ENCODE measurements around the gene SNCA.

Gene SNCA

DNA sequence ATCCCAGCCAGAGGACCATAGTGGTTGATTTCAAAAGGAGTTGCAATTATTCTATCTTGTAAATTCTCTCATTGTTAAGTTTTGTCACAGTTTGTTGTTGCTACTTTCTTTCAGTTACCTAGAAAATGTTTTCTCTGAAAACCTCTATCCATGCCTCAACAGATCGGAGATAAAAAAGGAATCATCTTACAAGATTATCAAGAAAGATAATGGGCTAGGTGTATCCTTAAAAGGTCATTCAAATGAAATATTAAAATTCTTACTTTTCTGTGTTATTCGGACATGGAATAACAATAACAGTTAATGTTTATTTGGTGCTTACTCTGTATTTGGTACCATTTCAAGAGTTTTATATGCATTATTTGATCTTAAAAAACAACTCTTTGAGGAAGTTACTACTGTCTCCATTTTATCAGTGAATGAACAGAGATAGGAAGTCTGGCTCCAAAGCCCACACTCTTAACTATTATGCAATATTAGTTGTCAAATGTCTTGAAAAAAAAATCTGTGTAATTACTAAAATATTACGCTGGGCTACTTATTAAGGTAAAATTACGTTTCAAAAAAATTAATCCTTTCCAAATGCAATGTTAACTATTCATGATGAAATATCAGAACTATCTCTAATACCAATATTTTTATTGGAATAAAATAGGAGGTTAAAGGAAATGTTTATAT, 97.5 kb downstream of the SNCA start:
- no peaks in the 10 kb centered on the region for H3K4me1 ChIP-seq (ENCODE audit: control insufficient read depth, insufficient read depth, low read length)
- no peaks in the 10 kb centered on the region for H3K27me3 ChIP-seq (ENCODE audit: control insufficient read depth, insufficient read depth, low read length)
- H3K27ac ChIP-seq (ENCODE audit: low read depth, low read length) = no peak overlapping the region
- no peak overlapping the region for H3K4me3 ChIP-seq (ENCODE audit: low read length)
- no peak overlapping the region for H3K9ac ChIP-seq (ENCODE audit: low read length)
- no peaks in the 10 kb centered on the region for H3K36me3 ChIP-seq (ENCODE audit: control insufficient read depth, insufficient read depth, low read length)

DNA sequence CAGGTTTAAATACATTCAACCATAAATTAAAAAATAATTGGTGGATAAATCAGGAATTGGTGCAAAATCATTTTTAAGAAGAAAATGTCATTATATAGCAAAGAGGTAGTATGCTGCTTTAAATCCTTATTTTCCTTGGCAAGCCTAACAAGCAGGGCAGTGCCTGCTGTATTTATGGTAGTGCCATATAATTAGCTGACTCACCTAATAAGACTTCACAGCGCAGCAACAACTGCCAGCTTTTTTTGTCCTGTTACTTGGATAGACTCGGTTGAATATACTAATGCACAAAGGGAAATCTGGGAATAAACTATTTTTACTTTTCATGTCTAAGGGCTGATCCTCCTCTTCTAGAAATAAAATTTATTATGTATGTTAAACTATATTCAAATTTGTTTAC, 99.1 kb downstream of the SNCA start:
- Histone ChIP-seq H3K4me3 (ENCODE audit: low read length) (no peak overlapping the region), H3K4me1 (ENCODE audit: control insufficient read depth, insufficient read depth, low read length) (no peaks in the 10 kb centered on the region), H3K9ac (ENCODE audit: low read length) (no peak overlapping the region), H3K36me3 (ENCODE audit: control insufficient read depth, insufficient read depth, low read length) (no peaks in the 10 kb centered on the region), H3K27ac (ENCODE audit: low read depth, low read length) (no peak overlapping the region), H3K27me3 (ENCODE audit: control insufficient read depth, insufficient read depth, low read length) (no peaks in the 10 kb centered on the region)

- Histone ChIP-seq H3K27ac (ENCODE audit: low read depth, low read length) (no peak overlapping the region), H3K36me3 (ENCODE audit: control insufficient read depth, insufficient read depth, low read length) (no peaks in the 10 kb centered on the region), H3K9ac (ENCODE audit: low read length) (no peak overlapping the region), H3K27me3 (ENCODE audit: control insufficient read depth, insufficient read depth, low read length) (no peaks in the 10 kb centered on the region), H3K4me1 (ENCODE audit: control insufficient read depth, insufficient read depth, low read length) (no peaks in the 10 kb centered on the region), H3K4me3 (ENCODE audit: low read length) (no peak overlapping the region)
Measured at GRCh38 chr4:89733946-89734345, 103.0 kb downstream of the SNCA start.

DNA sequence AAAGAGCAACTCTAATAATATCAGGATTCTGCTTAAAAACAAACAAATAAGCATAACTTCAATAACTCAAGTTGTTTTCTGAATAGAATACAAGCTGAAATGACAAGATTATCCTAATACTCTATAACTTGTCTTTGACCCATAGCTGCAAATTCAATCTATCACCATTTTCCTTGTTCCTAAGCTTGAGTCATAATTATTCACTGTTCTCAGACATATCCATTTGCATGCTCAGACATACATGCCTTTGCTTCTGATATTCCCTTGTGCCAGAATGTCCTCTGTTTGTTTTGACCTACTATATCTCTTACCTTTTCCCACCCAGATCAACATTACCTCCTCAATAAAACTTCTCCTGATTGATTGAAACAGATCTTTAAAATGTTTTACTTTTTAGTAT, 109.7 kb downstream of the SNCA start:
- no peaks in the 10 kb centered on the region for H3K36me3 ChIP-seq (ENCODE audit: control insufficient read depth, insufficient read depth, low read length)
- no peak overlapping the region for H3K4me3 ChIP-seq (ENCODE audit: low read length)
- no peaks in the 10 kb centered on the region for H3K4me1 ChIP-seq (ENCODE audit: control insufficient read depth, insufficient read depth, low read length)
- H3K27me3 ChIP-seq (ENCODE audit: control insufficient read depth, insufficient read depth, low read length) = no peaks in the 10 kb centered on the region
- no peak overlapping the region for H3K27ac ChIP-seq (ENCODE audit: low read depth, low read length)
- H3K9ac ChIP-seq (ENCODE audit: low read length) = no peak overlapping the region

GRCh38 chr4:89725268-89725667, 111.7 kb downstream of the SNCA start:
- Histone ChIP-seq H3K36me3 (ENCODE audit: control insufficient read depth, insufficient read depth, low read length) (no peaks in the 10 kb centered on the region), H3K9ac (ENCODE audit: low read length) (no peak overlapping the region), H3K27me3 (ENCODE audit: control insufficient read depth, insufficient read depth, low read length) (no peaks in the 10 kb centered on the region), H3K4me3 (ENCODE audit: low read length) (no peak overlapping the region), H3K27ac (ENCODE audit: low read depth, low read length) (no peak overlapping the region), H3K4me1 (ENCODE audit: control insufficient read depth, insufficient read depth, low read length) (no peaks in the 10 kb centered on the region)

GRCh38 chr4:89724716-89725115, 112.2 kb downstream of the SNCA start:
- Histone ChIP-seq H3K4me1 (ENCODE audit: control insufficient read depth, insufficient read depth, low read length) (no peaks in the 10 kb centered on the region), H3K27ac (ENCODE audit: low read depth, low read length) (no peak overlapping the region), H3K27me3 (ENCODE audit: control insufficient read depth, insufficient read depth, low read length) (no peaks in the 10 kb centered on the region), H3K9ac (ENCODE audit: low read length) (no peak overlapping the region), H3K36me3 (ENCODE audit: control insufficient read depth, insufficient read depth, low read length) (no peaks in the 10 kb centered on the region), H3K4me3 (ENCODE audit: low read length) (no peak overlapping the region)

DNA sequence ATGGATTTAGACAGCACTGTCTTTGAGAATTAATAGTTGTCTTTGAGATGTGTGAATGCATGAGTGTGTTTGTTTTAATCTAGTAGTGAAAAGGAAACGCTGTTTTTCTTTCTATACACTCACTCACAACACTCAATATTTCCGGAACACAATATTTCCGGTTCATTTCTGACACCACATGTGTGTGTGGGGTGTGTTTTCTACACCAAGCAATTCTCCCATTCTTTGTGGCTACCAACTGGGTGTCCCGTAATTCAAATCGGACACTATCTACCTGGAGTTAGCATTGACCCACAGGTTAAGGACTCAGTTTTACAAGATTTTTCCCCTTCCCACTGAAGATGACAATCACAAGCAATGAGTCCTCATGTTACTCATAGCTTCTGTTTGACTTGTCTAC, 113.9 kb downstream of the SNCA start:
- Histone ChIP-seq H3K27me3 (ENCODE audit: control insufficient read depth, insufficient read depth, low read length) (no peaks in the 10 kb centered on the region), H3K4me1 (ENCODE audit: control insufficient read depth, insufficient read depth, low read length) (no peaks in the 10 kb centered on the region), H3K9ac (ENCODE audit: low read length) (no peak overlapping the region), H3K36me3 (ENCODE audit: control insufficient read depth, insufficient read depth, low read length) (no peaks in the 10 kb centered on the region), H3K27ac (ENCODE audit: low read depth, low read length) (no peak overlapping the region), H3K4me3 (ENCODE audit: low read length) (no peak overlapping the region)

DNA sequence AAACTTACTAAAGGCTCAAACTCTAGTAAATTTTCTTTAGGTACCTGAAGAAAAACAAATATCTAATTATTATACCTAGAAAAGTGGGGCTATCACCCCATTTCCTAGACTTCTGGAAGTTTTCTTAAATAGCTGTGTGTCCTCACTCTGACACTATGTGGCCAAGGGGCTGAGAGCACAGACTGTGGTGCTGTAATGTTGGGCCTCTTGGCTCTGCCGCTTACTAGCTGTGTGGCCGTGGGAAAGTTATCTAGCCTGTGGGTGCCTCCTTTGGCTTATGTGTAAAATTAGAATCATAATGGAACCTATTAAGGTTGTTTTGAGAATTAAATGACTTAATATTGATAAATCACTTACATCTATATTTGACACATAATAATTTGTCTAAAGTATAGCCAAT, 114.4 kb downstream of the SNCA start:
- Histone ChIP-seq H3K36me3 (ENCODE audit: control insufficient read depth, insufficient read depth, low read length) (no peaks in the 10 kb centered on the region), H3K27ac (ENCODE audit: low read depth, low read length) (no peak overlapping the region), H3K27me3 (ENCODE audit: control insufficient read depth, insufficient read depth, low read length) (no peaks in the 10 kb centered on the region), H3K4me1 (ENCODE audit: control insufficient read depth, insufficient read depth, low read length) (no peaks in the 10 kb centered on the region), H3K9ac (ENCODE audit: low read length) (no peak overlapping the region), H3K4me3 (ENCODE audit: low read length) (no peak overlapping the region)

GRCh38 chr4:89720981-89721380, 116.0 kb downstream of the SNCA start:
- no peaks in the 10 kb centered on the region for H3K36me3 ChIP-seq (ENCODE audit: control insufficient read depth, insufficient read depth, low read length)
- H3K27me3 ChIP-seq (ENCODE audit: control insufficient read depth, insufficient read depth, low read length) = no peaks in the 10 kb centered on the region
- no peaks in the 10 kb centered on the region for H3K4me1 ChIP-seq (ENCODE audit: control insufficient read depth, insufficient read depth, low read length)
- H3K9ac ChIP-seq (ENCODE audit: low read length) = no peak overlapping the region
- H3K4me3 ChIP-seq (ENCODE audit: low read length) = no peak overlapping the region
- H3K27ac ChIP-seq (ENCODE audit: low read depth, low read length) = no peak overlapping the region

GRCh38 chr4:89719536-89720090, 117.3 kb downstream of the SNCA start:
- Histone ChIP-seq H3K4me3 (ENCODE audit: low read length) (no peak overlapping the region), H3K36me3 (ENCODE audit: control insufficient read depth, insufficient read depth, low read length) (no peaks in the 10 kb centered on the region), H3K4me1 (ENCODE audit: control insufficient read depth, insufficient read depth, low read length) (no peaks in the 10 kb centered on the region), H3K27ac (ENCODE audit: low read depth, low read length) (no peak overlapping the region), H3K9ac (ENCODE audit: low read length) (no peak overlapping the region), H3K27me3 (ENCODE audit: control insufficient read depth, insufficient read depth, low read length) (no peaks in the 10 kb centered on the region)

DNA sequence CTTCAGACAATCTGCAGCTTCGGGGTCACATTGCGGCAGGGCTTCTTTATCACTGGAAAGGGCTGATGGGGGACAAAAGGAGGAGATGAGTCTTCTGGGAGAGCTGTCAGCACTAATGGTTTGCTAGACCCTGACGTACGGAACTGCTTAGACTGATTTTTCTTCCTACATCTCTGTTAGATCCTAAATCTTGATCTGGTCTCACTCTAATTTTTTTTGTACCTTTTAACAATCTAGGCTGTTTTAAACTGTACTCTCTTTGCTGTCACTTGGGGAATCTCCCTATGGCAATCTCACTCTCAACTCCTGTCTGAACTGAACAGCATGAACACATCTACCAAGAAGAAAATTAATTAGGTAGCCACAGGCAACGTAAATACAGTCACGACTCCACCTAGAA, 120.1 kb downstream of the SNCA start:
- Histone ChIP-seq H3K27me3 (ENCODE audit: control insufficient read depth, insufficient read depth, low read length) (no peaks in the 10 kb centered on the region), H3K36me3 (ENCODE audit: control insufficient read depth, insufficient read depth, low read length) (no peaks in the 10 kb centered on the region), H3K27ac (ENCODE audit: low read depth, low read length) (no peak overlapping the region), H3K4me3 (ENCODE audit: low read length) (no peak overlapping the region), H3K9ac (ENCODE audit: low read length) (no peak overlapping the region), H3K4me1 (ENCODE audit: control insufficient read depth, insufficient read depth, low read length) (no peaks in the 10 kb centered on the region)

DNA sequence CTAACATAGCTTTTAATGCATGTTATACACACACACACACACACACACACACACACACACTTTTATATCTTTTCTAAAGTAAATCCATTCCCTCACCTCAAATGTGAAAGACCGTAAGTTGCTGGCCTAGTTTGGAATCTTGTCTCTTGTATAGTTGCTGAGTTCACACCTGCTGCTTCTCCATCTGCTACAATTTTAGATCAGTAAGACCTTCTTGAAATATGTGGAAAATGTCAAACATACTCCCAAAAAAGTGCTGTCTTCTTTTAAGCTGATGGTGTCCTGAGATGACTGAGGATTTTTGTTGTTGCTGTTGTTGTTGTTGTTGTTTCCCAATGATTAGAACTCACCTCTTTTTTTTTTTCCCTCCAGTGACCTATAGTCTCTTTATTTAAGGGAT, 121.3 kb downstream of the SNCA start:
- H3K4me1 ChIP-seq (ENCODE audit: control insufficient read depth, insufficient read depth, low read length) = no peaks in the 10 kb centered on the region
- H3K27ac ChIP-seq (ENCODE audit: low read depth, low read length) = no peak overlapping the region
- H3K27me3 ChIP-seq (ENCODE audit: control insufficient read depth, insufficient read depth, low read length) = no peaks in the 10 kb centered on the region
- no peak overlapping the region for H3K4me3 ChIP-seq (ENCODE audit: low read length)
- H3K36me3 ChIP-seq (ENCODE audit: control insufficient read depth, insufficient read depth, low read length) = no peaks in the 10 kb centered on the region
- no peak overlapping the region for H3K9ac ChIP-seq (ENCODE audit: low read length)

DNA sequence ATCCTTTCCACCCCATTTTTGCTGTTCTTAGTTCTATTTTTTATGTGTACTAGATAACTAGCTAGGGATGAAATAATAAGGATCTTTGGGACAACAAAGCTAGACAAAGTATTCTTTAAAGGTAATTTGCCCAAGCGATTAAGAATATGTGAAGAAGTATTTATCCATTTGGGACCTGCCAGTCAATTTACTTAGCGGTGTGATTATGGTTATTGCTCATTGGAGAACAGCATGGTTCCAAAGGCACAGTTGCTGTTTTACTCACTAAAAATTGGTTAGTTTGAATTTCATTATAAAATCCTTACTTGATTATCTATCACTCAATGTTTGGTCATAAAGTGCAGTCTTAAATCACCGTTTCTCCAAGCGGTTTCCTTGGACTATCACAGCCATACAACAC, 124.1 kb downstream of the SNCA start:
- no peaks in the 10 kb centered on the region for H3K27me3 ChIP-seq (ENCODE audit: control insufficient read depth, insufficient read depth, low read length)
- H3K4me3 ChIP-seq (ENCODE audit: low read length) = no peak overlapping the region
- H3K27ac ChIP-seq (ENCODE audit: low read depth, low read length) = no peak overlapping the region
- no peaks in the 10 kb centered on the region for H3K36me3 ChIP-seq (ENCODE audit: control insufficient read depth, insufficient read depth, low read length)
- H3K4me1 ChIP-seq (ENCODE audit: control insufficient read depth, insufficient read depth, low read length) = no peaks in the 10 kb centered on the region
- no peak overlapping the region for H3K9ac ChIP-seq (ENCODE audit: low read length)

Measured in rectal smooth muscle tissue (tissue), 1 donor.